ENCODE measurements around the gene MOG. TPM values are rescaled to one million over a fixed set of nuclear protein-coding genes. Genes with fewer than 3 reads are reported as not detected.

The MOG gene
- total and polyA plus RNA-seq, 2 donors (not counting 1 experiment from before 2014, with no cell fraction given): not detected

DNA sequence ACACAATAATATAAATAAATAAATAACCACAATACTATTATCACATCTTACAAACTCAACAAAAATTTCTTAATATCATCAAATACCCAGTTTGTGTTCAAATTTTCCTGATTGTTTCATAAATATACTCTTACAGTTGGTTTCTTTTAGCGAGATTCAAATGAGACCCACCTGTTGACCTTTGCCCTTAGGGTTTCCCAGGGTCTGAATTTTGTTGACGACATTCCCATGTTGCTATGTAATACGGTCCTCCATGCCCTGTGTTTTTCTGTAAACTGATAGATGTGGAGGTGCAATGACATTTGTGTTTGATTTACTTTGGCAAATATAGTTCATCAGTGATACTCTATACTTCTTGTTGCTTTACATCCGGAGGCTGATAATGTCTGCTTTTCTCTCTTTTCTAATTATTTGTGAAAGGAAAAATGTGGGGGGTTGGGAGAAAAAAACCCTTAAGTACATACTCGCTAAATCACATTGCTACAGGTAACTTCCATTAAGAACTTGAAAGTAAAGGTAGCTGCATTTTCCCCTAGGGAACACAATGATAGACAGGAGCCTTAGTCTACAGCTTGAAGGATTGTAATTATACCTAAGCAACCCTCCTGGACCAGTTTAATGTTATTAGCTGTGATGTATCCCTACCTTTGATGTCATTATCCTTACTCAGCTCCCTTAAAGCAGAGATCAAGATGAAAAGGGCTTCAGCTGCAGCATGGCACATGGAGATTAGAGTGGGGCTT is 6.6 kb downstream of the MOG start:
- no peaks in the 10 kb centered on the region for H3K4me1 ChIP-seq (ENCODE audit: control insufficient read depth in 2 of 2, insufficient read depth in 2 of 2, low read length in 2 of 2)
- CTCF ChIA-PET: interaction anchor here (8.1 kb wide), 1 partner anchor 11 kb away, joined by 87 read pairs; no protein-coding TSS in a partner anchor
- no peaks in the 10 kb centered on the region for H3K36me3 ChIP-seq (replicated peaks in 1 of 2; ENCODE audit: control extremely low read depth in 1 of 2, control insufficient read depth in 1 of 2, extremely low read depth in 1 of 2, insufficient read depth in 2 of 2, low read length in 1 of 2)
- WGBS (ENCODE audit: insufficient coverage): 100% methylated on average over 3 of the region's 5 CpGs
- no peak overlapping the region for H2AFZ ChIP-seq (ENCODE audit: insufficient read depth, low read depth, low read length, poor library complexity, severe bottlenecking)
- no peak overlapping the region for H3K27ac ChIP-seq (ENCODE audit: low read length in 2 of 2)
- H3K9ac ChIP-seq (ENCODE audit: low read length): no peak overlapping the region
- peaks cover 17% of the 10 kb centered on the region for H3K27me3 Mint-ChIP-seq
- no peaks in the 10 kb centered on the region for H3K4me1 Mint-ChIP-seq
- H3K9me3 ChIP-seq (ENCODE audit: control extremely low read depth in 1 of 3, control insufficient read depth in 2 of 3, insufficient read depth in 1 of 3, low read length in 2 of 3): peaks cover 0 to 2% (median 0%) of the 10 kb centered on the region in 3 donors
- intact Hi-C loops (cut with micrococcal nuclease): no loop called here
- no peak overlapping the region for H3K4me2 ChIP-seq (replicated peaks; ENCODE audit: low read depth, low read length, poor library complexity, severe bottlenecking)
- TF ChIP-seq, protein P1, sequence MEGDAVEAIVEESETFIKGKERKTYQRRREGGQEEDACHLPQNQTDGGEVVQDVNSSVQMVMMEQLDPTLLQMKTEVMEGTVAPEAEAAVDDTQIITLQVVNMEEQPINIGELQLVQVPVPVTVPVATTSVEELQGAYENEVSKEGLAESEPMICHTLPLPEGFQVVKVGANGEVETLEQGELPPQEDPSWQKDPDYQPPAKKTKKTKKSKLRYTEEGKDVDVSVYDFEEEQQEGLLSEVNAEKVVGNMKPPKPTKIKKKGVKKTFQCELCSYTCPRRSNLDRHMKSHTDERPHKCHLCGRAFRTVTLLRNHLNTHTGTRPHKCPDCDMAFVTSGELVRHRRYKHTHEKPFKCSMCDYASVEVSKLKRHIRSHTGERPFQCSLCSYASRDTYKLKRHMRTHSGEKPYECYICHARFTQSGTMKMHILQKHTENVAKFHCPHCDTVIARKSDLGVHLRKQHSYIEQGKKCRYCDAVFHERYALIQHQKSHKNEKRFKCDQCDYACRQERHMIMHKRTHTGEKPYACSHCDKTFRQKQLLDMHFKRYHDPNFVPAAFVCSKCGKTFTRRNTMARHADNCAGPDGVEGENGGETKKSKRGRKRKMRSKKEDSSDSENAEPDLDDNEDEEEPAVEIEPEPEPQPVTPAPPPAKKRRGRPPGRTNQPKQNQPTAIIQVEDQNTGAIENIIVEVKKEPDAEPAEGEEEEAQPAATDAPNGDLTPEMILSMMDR (IDR thresholded peaks at IDR 0.05): no peak
- TF ChIP-seq EZH2 (IDR thresholded peaks at IDR 0.05; ENCODE audit: borderline replicate concordance, insufficient read depth, low read depth, low read length, poor library complexity, severe bottlenecking): no peak
- POLR2A ChIA-PET: no interaction called here
- no peak overlapping the region for H3K27ac Mint-ChIP-seq
- no peaks in the 10 kb centered on the region for H4K20me1 ChIP-seq (ENCODE audit: control insufficient read depth, insufficient read depth, low read length, poor library complexity, severe bottlenecking)
- peaks cover 0 to 18% (median 4%) of the 10 kb centered on the region in 4 experiments for H3K27me3 ChIP-seq (replicated peaks in 1 of 4; ENCODE audit: control extremely low read depth in 1 of 4, control insufficient read depth in 3 of 4, insufficient read depth in 4 of 4, low read length in 3 of 4)
- H3K79me2 ChIP-seq (ENCODE audit: control insufficient read depth, insufficient read depth, low read length): no peaks in the 10 kb centered on the region
- H3K4me3 ChIP-seq (ENCODE audit: control extremely low read depth in 1 of 5, extremely low read depth in 1 of 5, insufficient read depth in 1 of 5, low read depth in 2 of 5, low read length in 4 of 5): no peak overlapping the region
- ATAC-seq (ENCODE audit: low read depth) (no peak), DNase-seq (no peak)
- no peak overlapping the region for H3K4me3 Mint-ChIP-seq
- no peaks in the 10 kb centered on the region for H3K9me3 Mint-ChIP-seq (ENCODE audit: insufficient read depth)

Measured in B cell (primary cell).